Natural killer cell (primary cell): ENCODE results near the gene RGPD4. TPM values are rescaled to one million over a fixed set of nuclear protein-coding genes. Genes with fewer than 3 reads are reported as not detected.

ENCODE experiments used
- ATAC-seq, 3 donors: fragments of 150-1000 bp in 2 of 3; fragments of 200-7000 bp in 1 of 3; cut with Tn5 transposase; 1 replicate in 1 of 3; 2 replicates in 2 of 3; pipeline ENCODE4 v1.10.0; 2021; ENCODE audit warnings: mild to moderate bottlenecking in 2 of 3, moderate library complexity in 2 of 3
- DNase-seq, 2 donors: peaks; one replicate each; pipeline versions ENCODE4 v3.0.0 to v3.0.0-alpha.2; 2013 to 2021; ENCODE audit warnings: mixed read lengths in 1 of 2
- H3K27ac ChIP-seq: one replicate; pipeline ENCODE4 v1.5.1; 2013; ENCODE audit warnings: mild to moderate bottlenecking, low read length
- H3K27me3 ChIP-seq: one replicate; pipeline ENCODE4 v1.6.1; 2013; ENCODE audit warnings: low read length; ENCODE audit not compliant: control insufficient read depth, insufficient read depth
- H3K36me3 ChIP-seq: one replicate; pipeline ENCODE4 v1.6.1; 2013; ENCODE audit warnings: low read length; ENCODE audit not compliant: control insufficient read depth, insufficient read depth
- H3K4me1 ChIP-seq: one replicate; pipeline ENCODE4 v1.6.1; 2013; ENCODE audit warnings: low read length; ENCODE audit not compliant: control insufficient read depth, insufficient read depth
- H3K4me3 ChIP-seq: one replicate; pipeline ENCODE4 v1.5.1; 2013; ENCODE audit warnings: low read length
- H3K9me3 ChIP-seq: one replicate; pipeline ENCODE4 v1.6.1; 2013; ENCODE audit warnings: low read length; ENCODE audit not compliant: control insufficient read depth, insufficient read depth
- H3K27ac Mint-ChIP-seq, 2 donors: one replicate each; pipeline ENCODE4 v1.8.0; 2022; ENCODE audit warnings: mild to moderate bottlenecking in 2 of 2, mixed read lengths in 2 of 2, moderate library complexity in 1 of 2
- H3K27me3 Mint-ChIP-seq, 2 donors: one replicate each; pipeline ENCODE4 v1.8.0; 2022; ENCODE audit warnings: low read depth in 2 of 2, mixed read lengths in 2 of 2
- H3K36me3 Mint-ChIP-seq: one replicate; pipeline ENCODE4 v1.8.0; 2022; ENCODE audit warnings: mixed read lengths
- H3K4me1 Mint-ChIP-seq, 2 donors: one replicate each; pipeline ENCODE4 v1.8.0; 2022; ENCODE audit warnings: mixed read lengths in 2 of 2
- H3K4me3 Mint-ChIP-seq: one replicate; pipeline ENCODE4 v1.8.0; 2022; ENCODE audit warnings: mild to moderate bottlenecking, moderate library complexity, mixed read lengths
- H3K9me3 Mint-ChIP-seq, 2 donors: one replicate each; pipeline ENCODE4 v1.8.0; 2022; ENCODE audit warnings: mixed read lengths in 2 of 2
- WGBS: methylation state at CpG from one replicate; pipeline ENCODE4 v1.1.7; 2013; ENCODE audit warnings: missing lambda C conversion rate; ENCODE audit not compliant: insufficient coverage; 5-methylcytosine and 5-hydroxymethylcytosine counted together
- intact Hi-C: fragments of 100-400 bp; cut with micrococcal nuclease; formaldehyde crosslinking; loops from one replicate; pipeline ENCODE4 v1.14.2; 2022
- total RNA-seq, 4 donors: library from RNA; stranded (reverse); fragments of 120-200 nt in 1 of 4; gene quantifications; one replicate each; pipeline versions ENCODE4 v1.2.3 to v1.2.4, GENCODE V29; 2013 to 2022
- TF ChIP-seq, protein P1 (sequence below): fragments of 200-600 bp; IDR thresholded peaks from one replicate; pipeline ENCODE4 v1.8.0; 2022; ENCODE audit warnings: antibody characterized with exemption

Gene RGPD4
- total RNA-seq, 3 donors from 2014 or later (not counting 1 experiment from before 2014, with no cell fraction given) = 0.21 TPM; not detected in 2

DNA sequence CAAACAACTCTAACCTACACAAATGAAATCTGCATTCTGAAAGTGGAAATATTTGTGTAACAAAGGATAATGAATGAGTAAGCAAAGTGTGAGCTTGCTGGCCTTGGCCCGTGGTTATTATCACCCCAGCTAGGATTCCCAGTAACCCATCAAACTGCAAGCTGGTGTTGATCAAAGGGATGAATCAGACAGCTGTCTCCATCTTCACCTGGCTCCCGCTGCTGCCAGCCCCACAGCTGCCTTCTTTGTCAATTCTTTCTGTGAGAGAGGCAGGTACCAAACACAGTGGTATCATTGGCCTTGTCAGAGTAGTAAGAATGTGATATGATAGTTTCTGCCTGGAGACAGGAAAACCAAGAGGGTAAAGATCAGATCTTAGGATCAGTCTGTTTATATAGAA lies 25.2 kb upstream of the RGPD4 start:
- Mint-ChIP-seq H3K9me3 (peaks cover under 1 to 2% of the 10 kb centered on the region in 2 donors), H3K36me3 (no peaks in the 10 kb centered on the region), H3K27me3 (no peaks in the 10 kb centered on the region), H3K4me3 (no peak overlapping the region), H3K27ac (no peak overlapping the region), H3K4me1 (no peaks in the 10 kb centered on the region)
- Histone ChIP-seq H3K4me3 (no peak overlapping the region), H3K4me1 (no peaks in the 10 kb centered on the region), H3K9me3 (no peaks in the 10 kb centered on the region), H3K27ac (no peak overlapping the region), H3K36me3 (no peaks in the 10 kb centered on the region), H3K27me3 (no peaks in the 10 kb centered on the region)
- intact Hi-C loops = no loop called here
- 60% methylated on average over 2 of the region's 2 CpGs for WGBS
- TF ChIP-seq, protein P1, sequence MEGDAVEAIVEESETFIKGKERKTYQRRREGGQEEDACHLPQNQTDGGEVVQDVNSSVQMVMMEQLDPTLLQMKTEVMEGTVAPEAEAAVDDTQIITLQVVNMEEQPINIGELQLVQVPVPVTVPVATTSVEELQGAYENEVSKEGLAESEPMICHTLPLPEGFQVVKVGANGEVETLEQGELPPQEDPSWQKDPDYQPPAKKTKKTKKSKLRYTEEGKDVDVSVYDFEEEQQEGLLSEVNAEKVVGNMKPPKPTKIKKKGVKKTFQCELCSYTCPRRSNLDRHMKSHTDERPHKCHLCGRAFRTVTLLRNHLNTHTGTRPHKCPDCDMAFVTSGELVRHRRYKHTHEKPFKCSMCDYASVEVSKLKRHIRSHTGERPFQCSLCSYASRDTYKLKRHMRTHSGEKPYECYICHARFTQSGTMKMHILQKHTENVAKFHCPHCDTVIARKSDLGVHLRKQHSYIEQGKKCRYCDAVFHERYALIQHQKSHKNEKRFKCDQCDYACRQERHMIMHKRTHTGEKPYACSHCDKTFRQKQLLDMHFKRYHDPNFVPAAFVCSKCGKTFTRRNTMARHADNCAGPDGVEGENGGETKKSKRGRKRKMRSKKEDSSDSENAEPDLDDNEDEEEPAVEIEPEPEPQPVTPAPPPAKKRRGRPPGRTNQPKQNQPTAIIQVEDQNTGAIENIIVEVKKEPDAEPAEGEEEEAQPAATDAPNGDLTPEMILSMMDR = no peak
- DNase-seq (no peak), ATAC-seq (no peak)

DNA sequence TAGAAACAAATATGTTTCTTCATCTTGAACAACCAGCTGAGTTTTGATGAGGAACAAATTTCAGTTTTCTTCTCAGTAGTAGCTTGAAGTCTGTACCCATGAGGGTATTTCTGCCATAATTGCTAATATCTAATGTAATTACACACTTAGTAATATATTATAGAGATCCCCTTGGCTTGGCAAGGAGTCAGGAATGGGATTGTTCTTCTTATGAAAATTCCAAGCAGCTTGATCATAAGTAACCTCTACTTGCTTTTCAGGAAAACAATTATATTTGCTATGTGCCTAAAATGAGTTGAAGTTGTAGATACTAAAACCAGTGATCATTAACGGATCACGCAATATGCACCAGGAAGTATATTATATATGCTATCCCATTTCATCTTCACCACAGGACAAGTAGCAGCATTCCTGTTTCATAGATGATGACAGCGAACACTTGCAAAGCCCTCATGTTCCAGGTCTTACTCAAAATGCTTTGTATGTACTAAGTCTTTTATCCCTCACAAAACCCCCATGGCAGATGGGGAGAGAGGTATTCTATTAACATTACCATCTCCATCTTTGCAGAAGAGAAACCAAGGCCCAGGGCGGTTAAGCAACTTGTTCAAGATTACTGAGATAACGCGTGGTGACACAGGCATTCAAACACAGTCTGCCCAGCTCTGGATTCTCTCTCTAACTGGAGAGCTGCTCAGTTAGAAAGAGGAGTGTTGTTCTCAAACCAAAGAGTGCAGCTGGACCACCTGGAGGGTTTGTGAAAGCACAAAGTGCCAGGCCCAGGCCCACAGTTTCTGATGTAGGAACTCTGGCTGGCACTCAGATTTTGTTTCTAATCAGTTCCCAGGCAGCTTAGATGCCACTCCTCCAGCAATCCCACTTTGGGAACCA lies 21.8 kb upstream of the RGPD4 start:
- no peaks in the 10 kb centered on the region for H3K4me1 ChIP-seq
- ATAC-seq = no peak
- H3K27ac ChIP-seq = no peak overlapping the region
- no peaks in the 10 kb centered on the region for H3K36me3 Mint-ChIP-seq
- H3K9me3 ChIP-seq = no peaks in the 10 kb centered on the region
- DNase-seq = no peak
- no peak overlapping the region for H3K4me3 Mint-ChIP-seq
- WGBS = 97% methylated on average over 6 of the region's 6 CpGs
- intact Hi-C loops = no loop called here
- H3K9me3 Mint-ChIP-seq = peaks cover 0 to 2% of the 10 kb centered on the region in 2 donors
- no peak overlapping the region for H3K4me3 ChIP-seq
- TF ChIP-seq, protein P1 = no peak
- H3K27ac Mint-ChIP-seq = no peak overlapping the region
- no peaks in the 10 kb centered on the region for H3K27me3 ChIP-seq
- H3K4me1 Mint-ChIP-seq = no peaks in the 10 kb centered on the region
- no peaks in the 10 kb centered on the region for H3K36me3 ChIP-seq
- H3K27me3 Mint-ChIP-seq = no peaks in the 10 kb centered on the region

DNA sequence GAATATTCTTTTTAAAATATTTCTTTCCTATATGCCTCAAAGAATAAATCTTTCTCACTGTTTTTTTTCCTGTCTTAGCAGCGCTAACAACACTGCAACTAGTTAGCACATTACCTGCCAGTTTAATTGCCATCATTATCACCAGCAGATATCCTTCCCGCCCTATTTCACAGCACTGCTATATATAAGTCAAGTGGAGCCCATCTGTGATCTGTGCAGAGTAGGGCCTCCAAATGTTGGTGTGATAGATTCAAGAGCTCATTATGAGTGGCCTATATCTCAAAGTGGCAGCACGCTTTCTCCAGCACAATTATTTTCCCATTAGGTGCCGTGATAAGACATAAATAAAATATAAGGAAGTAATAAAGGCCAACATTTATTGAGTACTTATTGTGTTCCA lies 19.8 kb upstream of the RGPD4 start:
- intact Hi-C loops = no loop called here
- Histone ChIP-seq H3K36me3 (no peaks in the 10 kb centered on the region), H3K27ac (no peak overlapping the region), H3K4me3 (no peak overlapping the region), H3K27me3 (no peaks in the 10 kb centered on the region), H3K9me3 (no peaks in the 10 kb centered on the region), H3K4me1 (no peaks in the 10 kb centered on the region)
- DNase-seq (no peak), ATAC-seq (no peak)
- Mint-ChIP-seq H3K9me3 (peaks cover 0 to 2% of the 10 kb centered on the region in 2 donors), H3K36me3 (no peaks in the 10 kb centered on the region), H3K4me1 (no peaks in the 10 kb centered on the region), H3K27ac (no peak overlapping the region), H3K4me3 (no peak overlapping the region), H3K27me3 (no peaks in the 10 kb centered on the region)
- TF ChIP-seq, protein P1 = no peak
- 92% methylated on average over 1 of the region's 4 CpGs for WGBS
